Hepatocyte (in vitro differentiated cells): Measurements from ENCODE around the gene TMCC1. TPM values are rescaled to one million over a fixed set of nuclear protein-coding genes. Genes with fewer than 3 reads are reported as not detected.
A peak's percentile ranks its signal among the peaks of the same experiment; 100 is the strongest.

Experiments used
- DNase-seq: peaks from one replicate; pipeline ENCODE4 v3.0.0-alpha.2; 2016; ENCODE audit warnings: low spot score
- H2AFZ ChIP-seq: fragments of 200-600 bp; sonication (generic); 2 replicates; pipeline ENCODE4 v1.6.0; 2016; ENCODE audit warnings: antibody characterized with exemption, mild to moderate bottlenecking
- H3K27ac ChIP-seq: fragments of 200-600 bp; sonication (generic); 2 replicates; pipeline ENCODE4 v1.5.1; 2016; ENCODE audit warnings: mild to moderate bottlenecking
- H3K27me3 ChIP-seq: fragments of 200-600 bp; sonication (generic); 2 replicates; pipeline ENCODE4 v1.6.1; 2016
- H3K36me3 ChIP-seq: fragments of 200-600 bp; sonication (generic); replicated peaks from 2 replicates; pipeline ENCODE4 v1.5.1; 2016; ENCODE audit warnings: low read depth; ENCODE audit not compliant: insufficient read depth
- H3K4me1 ChIP-seq: fragments of 200-600 bp; sonication (generic); 2 replicates; pipeline ENCODE4 v1.5.1; 2016; ENCODE audit warnings: mild to moderate bottlenecking, moderate library complexity; ENCODE audit not compliant: insufficient read depth
- H3K4me2 ChIP-seq: fragments of 200-600 bp; sonication (generic); 2 replicates; pipeline ENCODE4 v1.6.0; 2016
- H3K4me3 ChIP-seq: fragments of 200-600 bp; sonication (generic); 2 replicates; pipeline ENCODE4 v1.5.1; 2016; ENCODE audit warnings: mild to moderate bottlenecking
- H3K79me2 ChIP-seq: fragments of 200-600 bp; sonication (generic); 2 replicates; pipeline ENCODE4 v1.6.0; 2017; ENCODE audit warnings: mild to moderate bottlenecking
- H3K9me2 ChIP-seq: fragments of 200-600 bp; sonication (generic); replicated peaks from 2 replicates; pipeline ENCODE4 v1.6.0; 2017; ENCODE audit warnings: mild to moderate bottlenecking; ENCODE audit not compliant: insufficient read depth
- H3K9me3 ChIP-seq: fragments of 200-600 bp; sonication (generic); 2 replicates; pipeline ENCODE4 v1.5.1; 2016; ENCODE audit warnings: low read depth, mild to moderate bottlenecking
- H4K20me1 ChIP-seq: fragments of 200-600 bp; sonication (generic); 2 replicates; pipeline ENCODE4 v1.6.0; 2016; ENCODE audit warnings: mild to moderate bottlenecking; ENCODE audit not compliant: insufficient read depth, poor library complexity, severe bottlenecking
- EZH2 ChIP-seq: fragments of 200-600 bp; sonication (generic); IDR thresholded peaks from 2 replicates; pipeline ENCODE4 v1.6.1; 2016; ENCODE audit warnings: antibody characterized with exemption, mild to moderate bottlenecking, borderline replicate concordance
- EZH2phosphoT487 ChIP-seq: fragments of 200-600 bp; sonication (generic); IDR thresholded peaks from one replicate; pipeline ENCODE4 v1.6.1; 2018; ENCODE audit warnings: antibody characterized with exemption, mild to moderate bottlenecking, low read depth, moderate library complexity; ENCODE audit not compliant: unreplicated experiment, severe bottlenecking
- WGBS: methylation state at CpG from one replicate; pipeline ENCODE4 v1.1.6; 2016; ENCODE audit warnings: low lambda C conversion rate; ENCODE audit errors: missing lambda C conversion rate; 5-methylcytosine and 5-hydroxymethylcytosine counted together
- polyA plus RNA-seq: library from polyadenylated mRNA; unstranded; fragments of >200 nt; fragmentation: Nextera tagmentation; extraction: Ambion mirVana; gene quantifications from 2 replicates; pipeline ENCODE4 v1.2.1, GENCODE V29; 2016
- total RNA-seq: library from RNA; depleted of rRNA; stranded (reverse); fragments of >200 nt; gene quantifications from 2 replicates; pipeline ENCODE4 v1.2.3, GENCODE V29; 2014
- TF ChIP-seq, protein P1 (sequence below): fragments of 200-600 bp; sonication (generic); IDR thresholded peaks from 2 replicates; pipeline ENCODE4 v1.5.1; 2016; ENCODE audit warnings: antibody characterized with exemption, mild to moderate bottlenecking; ENCODE audit not compliant: poor library complexity

Gene TMCC1
- total and polyA plus RNA-seq, 2 experiments from 2014 or later = 7.0 to 17.3 TPM

DNA sequence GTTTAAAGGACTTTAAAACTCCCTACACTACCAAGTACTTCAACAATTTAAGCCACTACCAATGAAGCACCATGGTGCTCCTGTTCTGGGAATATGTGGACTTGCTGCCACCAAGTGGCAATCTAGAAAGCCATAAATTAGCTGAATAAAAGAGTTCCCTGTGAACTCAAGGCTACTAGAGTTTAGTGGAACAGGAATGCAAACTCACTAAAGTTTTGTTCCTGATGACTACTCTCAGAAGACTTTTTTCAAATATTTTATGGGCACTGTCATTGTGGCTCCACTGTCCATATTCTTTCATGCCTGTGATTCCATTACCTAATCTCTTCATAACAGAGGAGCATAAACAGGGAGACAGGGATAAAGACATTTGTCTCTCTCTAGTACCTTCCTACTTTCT is 63.9 kb downstream of the TMCC1 start:
- no peak overlapping the region for H3K4me2 ChIP-seq
- TF ChIP-seq, protein P1, sequence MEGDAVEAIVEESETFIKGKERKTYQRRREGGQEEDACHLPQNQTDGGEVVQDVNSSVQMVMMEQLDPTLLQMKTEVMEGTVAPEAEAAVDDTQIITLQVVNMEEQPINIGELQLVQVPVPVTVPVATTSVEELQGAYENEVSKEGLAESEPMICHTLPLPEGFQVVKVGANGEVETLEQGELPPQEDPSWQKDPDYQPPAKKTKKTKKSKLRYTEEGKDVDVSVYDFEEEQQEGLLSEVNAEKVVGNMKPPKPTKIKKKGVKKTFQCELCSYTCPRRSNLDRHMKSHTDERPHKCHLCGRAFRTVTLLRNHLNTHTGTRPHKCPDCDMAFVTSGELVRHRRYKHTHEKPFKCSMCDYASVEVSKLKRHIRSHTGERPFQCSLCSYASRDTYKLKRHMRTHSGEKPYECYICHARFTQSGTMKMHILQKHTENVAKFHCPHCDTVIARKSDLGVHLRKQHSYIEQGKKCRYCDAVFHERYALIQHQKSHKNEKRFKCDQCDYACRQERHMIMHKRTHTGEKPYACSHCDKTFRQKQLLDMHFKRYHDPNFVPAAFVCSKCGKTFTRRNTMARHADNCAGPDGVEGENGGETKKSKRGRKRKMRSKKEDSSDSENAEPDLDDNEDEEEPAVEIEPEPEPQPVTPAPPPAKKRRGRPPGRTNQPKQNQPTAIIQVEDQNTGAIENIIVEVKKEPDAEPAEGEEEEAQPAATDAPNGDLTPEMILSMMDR = peak; percentile 79
- TF ChIP-seq EZH2 (no peak), EZH2phosphoT487 (no peak)
- peak; percentile 72 for DNase-seq
- no peaks in the 10 kb centered on the region for H3K36me3 ChIP-seq
- no peaks in the 10 kb centered on the region for H3K4me1 ChIP-seq
- H3K27me3 ChIP-seq = no peaks in the 10 kb centered on the region
- H3K27ac ChIP-seq = peak overlapping the region; percentile 22
- H3K4me3 ChIP-seq = no peak overlapping the region
- no peaks in the 10 kb centered on the region for H4K20me1 ChIP-seq
- peaks cover 27% of the 10 kb centered on the region for H3K79me2 ChIP-seq
- H3K9me2 ChIP-seq = no peaks in the 10 kb centered on the region
- H3K9me3 ChIP-seq = no peaks in the 10 kb centered on the region
- H2AFZ ChIP-seq = no peak overlapping the region

DNA sequence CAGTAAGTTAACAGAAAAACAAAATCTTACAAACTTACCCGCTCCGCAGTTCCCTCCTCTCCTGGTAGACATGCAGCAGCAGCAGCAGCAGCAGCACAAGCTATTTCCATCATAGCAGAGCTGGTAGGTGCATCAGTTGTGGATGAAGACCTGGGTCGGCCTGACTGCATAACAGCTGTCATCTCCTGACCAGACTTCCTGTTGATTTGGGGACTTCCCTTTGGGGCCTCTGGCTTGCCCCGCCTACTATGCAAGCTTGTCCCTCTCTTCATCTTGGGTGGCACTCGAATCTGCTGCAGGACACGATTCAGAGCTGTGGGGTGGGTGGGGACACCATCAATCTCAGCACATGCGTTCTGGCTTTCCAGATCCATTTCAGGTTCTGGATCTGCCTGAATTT is 65.7 kb downstream of the TMCC1 start:
- TF ChIP-seq EZH2phosphoT487 = no peak
- TF ChIP-seq EZH2 = no peak
- TF ChIP-seq, protein P1 = no peak
- Histone ChIP-seq H3K27me3 (no peaks in the 10 kb centered on the region), H3K4me1 (no peaks in the 10 kb centered on the region), H3K36me3 (no peaks in the 10 kb centered on the region), H4K20me1 (no peaks in the 10 kb centered on the region), H3K79me2 (peaks cover 19% of the 10 kb centered on the region), H3K4me2 (no peak overlapping the region), H3K9me3 (no peaks in the 10 kb centered on the region), H3K9me2 (no peaks in the 10 kb centered on the region), H2AFZ (no peak overlapping the region), H3K27ac (no peak overlapping the region), H3K4me3 (no peak overlapping the region)
- WGBS = 94% methylated on average over 7 of the region's 7 CpGs
- DNase-seq = no peak

DNA sequence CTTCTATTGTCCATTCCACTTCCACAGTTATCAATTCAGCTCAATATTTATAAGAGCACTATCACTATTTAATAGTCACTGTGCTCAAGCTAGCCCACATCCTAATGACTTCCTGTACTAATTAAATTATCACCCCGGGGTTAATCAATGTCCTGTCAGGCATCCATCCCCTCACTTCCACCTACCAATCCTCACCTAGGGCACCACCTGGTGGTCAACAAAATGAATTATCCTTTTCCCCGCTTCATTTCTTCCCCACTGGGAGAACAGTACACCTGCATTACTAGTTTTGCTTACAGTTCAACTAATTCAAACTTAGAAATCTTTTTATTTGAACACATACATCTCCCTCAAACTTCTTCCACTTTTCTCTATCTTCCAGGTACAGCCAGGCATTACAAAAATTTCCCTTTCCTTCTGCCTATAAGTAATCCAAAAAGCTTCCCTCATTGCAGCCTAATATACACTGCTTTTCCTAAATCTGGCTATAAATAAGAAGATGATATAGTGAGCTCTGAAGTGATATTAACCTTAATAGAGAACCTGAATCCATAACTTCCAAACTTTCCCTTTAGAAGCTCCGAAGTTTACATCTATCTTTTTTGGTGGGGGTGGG is 68.5 kb downstream of the TMCC1 start:
- Histone ChIP-seq H2AFZ (no peak overlapping the region), H3K4me3 (no peak overlapping the region), H3K27ac (no peak overlapping the region), H3K9me2 (no peaks in the 10 kb centered on the region), H3K36me3 (no peaks in the 10 kb centered on the region), H3K79me2 (peaks cover 27% of the 10 kb centered on the region), H3K9me3 (no peaks in the 10 kb centered on the region), H3K4me1 (no peaks in the 10 kb centered on the region), H4K20me1 (no peaks in the 10 kb centered on the region), H3K4me2 (no peak overlapping the region), H3K27me3 (no peaks in the 10 kb centered on the region)
- 50% methylated on average over 3 of the region's 3 CpGs for WGBS
- DNase-seq = peak; percentile 72
- no peak for TF ChIP-seq EZH2phosphoT487
- TF ChIP-seq, protein P1 = peak; percentile 69

DNA sequence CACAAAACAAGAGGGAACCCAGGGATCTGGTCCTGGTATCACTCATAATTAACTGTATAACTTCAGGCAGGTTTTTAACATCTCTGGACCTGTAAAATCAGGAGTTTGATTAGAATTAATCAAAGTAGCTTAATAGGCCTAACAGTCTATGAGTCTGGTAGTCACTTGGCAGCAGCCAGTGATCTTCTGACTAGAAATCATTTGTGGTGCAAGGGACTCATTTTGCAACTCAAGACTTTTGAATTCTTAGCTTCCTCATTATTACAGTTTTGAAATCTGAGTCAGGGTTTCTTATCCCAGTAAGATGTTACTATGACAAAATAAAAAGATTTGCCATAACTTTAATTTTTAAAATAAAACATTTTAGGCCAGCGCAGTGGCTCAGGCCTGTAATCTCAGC is 70.8 kb downstream of the TMCC1 start:
- Histone ChIP-seq H3K36me3 (no peaks in the 10 kb centered on the region), H3K27ac (no peak overlapping the region)
- DNase-seq = no peak

More for the DNA sequence above, 70.8 kb downstream of the TMCC1 start:
- Histone ChIP-seq H3K4me3 (no peak overlapping the region), H3K79me2 (peaks cover 27% of the 10 kb centered on the region), H2AFZ (no peak overlapping the region), H3K27me3 (no peaks in the 10 kb centered on the region), H3K9me2 (no peaks in the 10 kb centered on the region), H3K9me3 (no peaks in the 10 kb centered on the region), H4K20me1 (no peaks in the 10 kb centered on the region), H3K4me1 (no peaks in the 10 kb centered on the region), H3K4me2 (no peak overlapping the region)
- 97% methylated on average over 1 of the region's 1 CpG for WGBS
- TF ChIP-seq EZH2 (no peak), EZH2phosphoT487 (no peak)
- TF ChIP-seq, protein P1 = no peak
